ENCODE data around the gene CAMKMT. TPM values are rescaled to one million over a fixed set of nuclear protein-coding genes. Genes with fewer than 3 reads are reported as not detected.

Gene CAMKMT
- total RNA-seq, 2 donors from 2014 or later: 3.6 to 4.6 TPM

- peaks cover 0 to 36% of the 10 kb centered on the region in 2 donors for H3K4me1 ChIP-seq
- DNase-seq (ENCODE audit: low spot score): no peak
- TF ChIP-seq CTCF (IDR thresholded peaks at IDR 0.05): no peak
- no peaks in the 10 kb centered on the region for H3K36me3 ChIP-seq
- H3K27ac ChIP-seq: no peak overlapping the region
- H3K4me3 ChIP-seq: no peak overlapping the region
- H3K27me3 ChIP-seq: no peaks in the 10 kb centered on the region
- no peaks in the 10 kb centered on the region for H3K9me3 ChIP-seq
These were observed 12.2 kb upstream of the CAMKMT start for GRCh38 chr2:44349506-44349905.

- no peak for TF ChIP-seq CTCF (IDR thresholded peaks at IDR 0.05)
- no peak for DNase-seq (ENCODE audit: low spot score)
- no peaks in the 10 kb centered on the region for H3K27me3 ChIP-seq
- H3K4me3 ChIP-seq: no peak overlapping the region
- H3K4me1 ChIP-seq: peaks cover 0 to 36% of the 10 kb centered on the region in 2 donors
- H3K36me3 ChIP-seq: no peaks in the 10 kb centered on the region
- H3K27ac ChIP-seq: peak overlapping the region in 1 of 2 donors; percentile 12
- no peaks in the 10 kb centered on the region for H3K9me3 ChIP-seq
These were observed 10.7 kb upstream of the CAMKMT start for GRCh38 chr2:44351088-44351487.

GRCh38 chr2:44351676-44352075 is 10.1 kb upstream of the CAMKMT start:
- Histone ChIP-seq H3K27me3 (no peaks in the 10 kb centered on the region), H3K4me1 (peaks cover 0 to 38% of the 10 kb centered on the region in 2 donors), H3K4me3 (no peak overlapping the region), H3K9me3 (no peaks in the 10 kb centered on the region), H3K27ac (peak overlapping the region in 1 of 2 donors; percentile 12), H3K36me3 (no peaks in the 10 kb centered on the region)
- no peak for DNase-seq (ENCODE audit: low spot score)
- no peak for TF ChIP-seq CTCF (IDR thresholded peaks at IDR 0.05)

- DNase-seq (ENCODE audit: low spot score): no peak
- Histone ChIP-seq H3K27ac (no peak overlapping the region), H3K9me3 (no peaks in the 10 kb centered on the region), H3K27me3 (no peaks in the 10 kb centered on the region), H3K4me3 (no peak overlapping the region), H3K36me3 (no peaks in the 10 kb centered on the region), H3K4me1 (peaks cover 0 to 37% of the 10 kb centered on the region in 2 donors)
- TF ChIP-seq CTCF (IDR thresholded peaks at IDR 0.05): no peak
These were observed 9.2 kb upstream of the CAMKMT start for GRCh38 chr2:44352510-44352909.

GRCh38 chr2:44354761-44355160 is 7.0 kb upstream of the CAMKMT start:
- no peaks in the 10 kb centered on the region for H3K27me3 ChIP-seq
- H3K9me3 ChIP-seq: no peaks in the 10 kb centered on the region
- H3K36me3 ChIP-seq: no peaks in the 10 kb centered on the region
- no peak overlapping the region for H3K27ac ChIP-seq
- H3K4me3 ChIP-seq: no peak overlapping the region
- no peak for TF ChIP-seq CTCF (IDR thresholded peaks at IDR 0.05)
- no peak for DNase-seq (ENCODE audit: low spot score)
- H3K4me1 ChIP-seq: peaks cover 0 to 51% of the 10 kb centered on the region in 2 donors

- Histone ChIP-seq H3K4me1 (peaks cover 0 to 39% of the 10 kb centered on the region in 2 donors), H3K27ac (peak overlapping the region in 1 of 2 donors; percentile 41)
- no peak for DNase-seq (ENCODE audit: low spot score)
These were observed 3.2 kb upstream of the CAMKMT start for GRCh38 chr2:44358503-44358902.

More at GRCh38 chr2:44358503-44358902, 3.2 kb upstream of the CAMKMT start:
- Histone ChIP-seq H3K27me3 (no peaks in the 10 kb centered on the region), H3K36me3 (no peaks in the 10 kb centered on the region), H3K4me3 (no peak overlapping the region), H3K9me3 (no peaks in the 10 kb centered on the region)
- no peak for TF ChIP-seq CTCF (IDR thresholded peaks at IDR 0.05)

Data from right atrium auricular region (tissue), 2 donors.